A549 treated with Hydrocortisone at 1 μM for 4 hours (cell line): Measurements from ENCODE around the gene SORCS2. TPM values are rescaled to one million over a fixed set of nuclear protein-coding genes. Genes with fewer than 3 reads are reported as not detected.

Experiments used
- total RNA-seq: library from RNA; stranded (reverse); fragments of 200-300 nt; extraction: Qiagen RNA extraction; gene quantifications from 5 replicates; pipeline ENCODE4 v1.2.3, GENCODE V29; 2022

The SORCS2 gene
- 3.0 to 5.8 TPM (median 4.4 TPM) in 5 replicates for total RNA-seq

GRCh38 chr4:7192252-7193029 lies at the start of gene SORCS2:
TSS of gene SORCS2 (plus strand) at chr4:7192538.

GRCh38 chr4:7434766-7435150 lies 242.4 kb downstream of the SORCS2 start, which contains the start of gene PSAPL1:
TSS of gene PSAPL1 (minus strand) at chr4:7434930. CDS start at chr4:7434879, 51 bp downstream.

Other genes with a start within 250 kb of the SORCS2 start
- 15.7 to 17.5 TPM (median 16.4 TPM) in 5 replicates for gene TADA2B, start 149.2 kb upstream of the SORCS2 start, total RNA-seq
- gene GRPEL1, start 124.5 kb upstream of the SORCS2 start, total RNA-seq, result 61.1 to 67.6 TPM (median 64.2 TPM) in 5 replicates
- gene PSAPL1, start 242.4 kb downstream of the SORCS2 start, total RNA-seq, result 0.26 to 0.40 TPM (median 0.28 TPM) in 5 replicates